Endothelial cell of umbilical vein (primary cell): ENCODE results near the gene UNC119B.

Experiments
- EZH2 ChIP-seq: IDR thresholded peaks from 2 replicates; pipeline ENCODE4 v1.6.1; 2012; ENCODE audit warnings: borderline replicate concordance, low read depth, mild to moderate bottlenecking, moderate library complexity, low read length, inconsistent platforms; ENCODE audit not compliant: severe bottlenecking
- FOS ChIP-seq: IDR thresholded peaks from 2 replicates; pipeline ENCODE4 v1.6.1; 2011; ENCODE audit warnings: mild to moderate bottlenecking, low read length, moderate library complexity, borderline replicate concordance; ENCODE audit not compliant: insufficient read depth
- JUN ChIP-seq: IDR thresholded peaks from 2 replicates; pipeline ENCODE4 v1.6.1; 2011; ENCODE audit warnings: borderline replicate concordance, low read depth; ENCODE audit not compliant: insufficient read length, insufficient read depth
- POLR2A ChIP-seq: IDR thresholded peaks from 2 replicates; pipeline ENCODE4 v1.6.1; 2012; ENCODE audit warnings: low read depth, mild to moderate bottlenecking, control low read depth, low read length
- POLR2AphosphoS5 ChIP-seq: IDR thresholded peaks from 2 replicates; pipeline ENCODE4 v1.6.1; 2012; ENCODE audit warnings: low read depth, mild to moderate bottlenecking, control low read depth, low read length, moderate library complexity; ENCODE audit not compliant: insufficient read depth
- TF ChIP-seq, protein P1 (sequence below), 2 donors: IDR thresholded peaks; 1 replicate in 1 of 2; 2 replicates in 1 of 2; pipeline ENCODE4 v1.5.1; 2011; ENCODE audit warnings: low read length in 2 of 2, mild to moderate bottlenecking in 2 of 2, moderate library complexity in 2 of 2, control low read depth in 1 of 2, inconsistent platforms in 1 of 2, low read depth in 1 of 2; ENCODE audit not compliant: insufficient read depth in 1 of 2; ENCODE audit errors: extremely low read depth in 1 of 2
- TF ChIP-seq, protein P2 (sequence below): IDR thresholded peaks from 2 replicates; pipeline ENCODE4 v1.6.1; 2011; ENCODE audit not compliant: insufficient read depth, insufficient read length

DNA sequence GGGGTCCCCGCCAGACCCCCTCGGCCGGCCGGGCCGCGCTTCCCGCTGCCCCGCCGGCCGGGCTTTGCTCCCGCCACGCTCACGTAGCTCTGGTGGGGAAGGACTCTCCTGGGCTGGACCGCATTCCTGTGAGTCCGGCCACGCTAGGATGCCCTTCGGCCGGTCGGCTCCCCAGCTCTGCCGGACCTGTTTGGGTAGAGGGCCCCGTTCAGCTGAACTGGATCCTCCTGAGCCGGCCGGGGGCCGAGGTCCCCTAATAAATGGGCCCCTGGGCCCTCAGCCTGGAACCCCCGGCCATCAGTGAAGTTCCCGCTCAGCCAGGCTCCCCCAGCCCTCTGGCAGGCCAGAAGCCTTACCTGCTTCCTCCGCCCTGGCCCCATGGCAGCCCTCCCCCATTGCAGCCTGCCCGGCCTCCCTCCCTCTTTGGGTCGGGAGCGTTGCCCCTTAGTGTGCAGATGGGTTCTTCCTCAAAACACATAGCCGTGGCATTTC, 593 bp downstream of the UNC119B start:
- TF ChIP-seq, protein P1, sequence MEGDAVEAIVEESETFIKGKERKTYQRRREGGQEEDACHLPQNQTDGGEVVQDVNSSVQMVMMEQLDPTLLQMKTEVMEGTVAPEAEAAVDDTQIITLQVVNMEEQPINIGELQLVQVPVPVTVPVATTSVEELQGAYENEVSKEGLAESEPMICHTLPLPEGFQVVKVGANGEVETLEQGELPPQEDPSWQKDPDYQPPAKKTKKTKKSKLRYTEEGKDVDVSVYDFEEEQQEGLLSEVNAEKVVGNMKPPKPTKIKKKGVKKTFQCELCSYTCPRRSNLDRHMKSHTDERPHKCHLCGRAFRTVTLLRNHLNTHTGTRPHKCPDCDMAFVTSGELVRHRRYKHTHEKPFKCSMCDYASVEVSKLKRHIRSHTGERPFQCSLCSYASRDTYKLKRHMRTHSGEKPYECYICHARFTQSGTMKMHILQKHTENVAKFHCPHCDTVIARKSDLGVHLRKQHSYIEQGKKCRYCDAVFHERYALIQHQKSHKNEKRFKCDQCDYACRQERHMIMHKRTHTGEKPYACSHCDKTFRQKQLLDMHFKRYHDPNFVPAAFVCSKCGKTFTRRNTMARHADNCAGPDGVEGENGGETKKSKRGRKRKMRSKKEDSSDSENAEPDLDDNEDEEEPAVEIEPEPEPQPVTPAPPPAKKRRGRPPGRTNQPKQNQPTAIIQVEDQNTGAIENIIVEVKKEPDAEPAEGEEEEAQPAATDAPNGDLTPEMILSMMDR (IDR thresholded peaks at IDR 0.05; ENCODE audit: extremely low read depth in 1 of 2, insufficient read depth in 1 of 2, low read depth in 1 of 2, low read length in 2 of 2): no peak
- TF ChIP-seq, protein P2, sequence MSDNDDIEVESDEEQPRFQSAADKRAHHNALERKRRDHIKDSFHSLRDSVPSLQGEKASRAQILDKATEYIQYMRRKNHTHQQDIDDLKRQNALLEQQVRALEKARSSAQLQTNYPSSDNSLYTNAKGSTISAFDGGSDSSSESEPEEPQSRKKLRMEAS: no peak
- TF ChIP-seq FOS (no peak), POLR2AphosphoS5 (peak; percentile 47), POLR2A (peak; percentile 51), JUN (no peak), EZH2 (no peak)
